Posterior cingulate gyrus (tissue), 11 donors: ENCODE data around the gene FBXO46.
A peak's percentile ranks its signal among the peaks of the same experiment; 100 is the strongest.
"Not testable (repeated sequence)": the region's sequence is repeated elsewhere in the genome, so short reads cannot be mapped to it uniquely, and the experiment has no call there.

ENCODE experiments used
- DNase-seq, 10 donors: peaks; one replicate each; pipeline versions ENCODE4 v3.0.0 to v3.0.0-alpha.2; 2020 to 2021; ENCODE audit warnings: mixed read lengths in 3 of 10
- intact Hi-C: fragments of 100-400 bp; cut with DNase I; formaldehyde crosslinking; loops from one replicate; pipeline ENCODE4 v1.15.1; 2023

Gene FBXO46

DNA sequence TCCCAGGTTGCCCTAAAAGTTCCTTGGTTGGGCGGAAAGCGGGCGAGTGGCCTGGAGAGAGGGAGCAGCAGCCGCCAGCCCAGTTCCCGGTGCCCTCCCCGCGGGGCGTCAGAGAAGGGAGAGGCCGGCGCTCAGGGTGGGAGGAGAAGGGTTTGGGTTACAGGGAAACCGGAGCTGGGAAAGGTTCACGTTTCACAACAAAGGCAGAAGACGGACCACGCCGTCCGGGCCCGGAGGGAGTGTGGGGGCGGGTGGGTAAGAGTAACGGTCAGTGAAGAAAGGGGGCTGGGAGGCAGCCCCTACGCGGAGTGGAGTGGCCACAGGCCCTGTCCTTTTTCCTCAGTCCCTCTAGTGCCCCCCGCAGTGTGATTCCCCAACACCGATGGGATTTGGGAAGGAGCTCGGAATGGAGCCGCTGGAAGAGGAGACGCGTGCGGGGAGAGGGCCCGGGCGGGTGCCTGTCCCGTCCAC is 36.7 kb upstream of the FBXO46 start:
- DNase-seq: no peak
- intact Hi-C loops: loop anchor here (5.0 kb wide), 1 partner anchor 35 kb away; the partner anchor contains the start of genes FBXO46 and MEIOSIN

DNA sequence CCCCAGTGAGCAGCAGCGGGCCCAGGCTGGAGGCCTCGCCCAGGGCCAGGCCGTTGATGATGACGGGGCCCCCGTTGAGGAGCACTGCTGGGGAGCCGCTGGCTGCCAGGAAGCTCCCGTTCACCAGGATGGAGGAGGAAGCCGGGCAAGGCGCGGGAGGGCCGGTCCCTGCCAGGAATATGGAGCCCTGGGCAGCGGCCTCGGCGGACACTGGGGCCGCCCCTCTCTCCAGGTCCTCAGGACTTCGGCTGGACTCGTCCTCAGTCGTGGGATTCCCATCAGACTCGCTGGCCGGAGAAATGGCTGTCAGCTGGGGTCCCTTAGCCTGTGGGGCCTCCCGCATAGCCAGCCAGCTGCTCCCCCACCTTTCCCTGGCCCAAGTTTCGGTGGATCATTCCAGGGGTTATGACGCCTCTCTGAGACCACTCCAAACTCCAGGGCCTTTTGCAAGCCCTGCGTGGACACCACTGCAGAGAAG is 36.2 kb upstream of the FBXO46 start:
- intact Hi-C loops: loop anchor here (5.0 kb wide), 1 partner anchor 35 kb away; the partner anchor contains the start of genes FBXO46 and MEIOSIN
- no peak for DNase-seq

DNA sequence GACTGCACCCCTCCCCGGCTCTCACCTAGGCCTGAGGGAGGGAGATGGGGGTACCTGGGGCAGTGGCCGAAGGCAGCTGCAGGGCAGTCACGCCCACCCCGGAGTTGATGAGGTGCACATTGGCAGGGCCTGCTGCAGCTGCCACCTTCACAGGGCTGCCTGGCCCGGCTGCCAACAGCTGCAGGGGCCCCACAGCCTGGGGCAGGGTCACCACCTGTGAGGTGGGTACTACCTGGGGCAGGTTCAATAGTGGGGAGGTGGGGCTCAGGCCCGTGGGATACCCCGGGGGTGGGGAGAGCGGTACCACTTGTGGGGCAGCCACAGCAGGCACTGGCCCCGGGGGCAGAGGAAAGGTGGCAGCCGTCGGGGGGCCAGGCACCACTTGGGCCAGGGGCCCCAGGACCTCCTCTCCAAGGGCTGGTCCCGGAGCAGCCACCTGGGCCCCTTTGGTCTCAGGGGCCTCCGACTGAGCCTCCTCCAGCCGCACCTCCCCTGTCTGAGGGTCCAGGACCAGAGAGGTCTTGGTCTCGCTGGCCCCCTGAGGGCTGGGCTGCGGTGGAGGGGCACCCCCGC is 35.7 kb upstream of the FBXO46 start:
- DNase-seq: peak in 1 of 10 donors; percentile 82
- intact Hi-C loops: loop anchor here (5.0 kb wide), 1 partner anchor 34 kb away; the partner anchor contains the start of genes FBXO46 and MEIOSIN

DNA sequence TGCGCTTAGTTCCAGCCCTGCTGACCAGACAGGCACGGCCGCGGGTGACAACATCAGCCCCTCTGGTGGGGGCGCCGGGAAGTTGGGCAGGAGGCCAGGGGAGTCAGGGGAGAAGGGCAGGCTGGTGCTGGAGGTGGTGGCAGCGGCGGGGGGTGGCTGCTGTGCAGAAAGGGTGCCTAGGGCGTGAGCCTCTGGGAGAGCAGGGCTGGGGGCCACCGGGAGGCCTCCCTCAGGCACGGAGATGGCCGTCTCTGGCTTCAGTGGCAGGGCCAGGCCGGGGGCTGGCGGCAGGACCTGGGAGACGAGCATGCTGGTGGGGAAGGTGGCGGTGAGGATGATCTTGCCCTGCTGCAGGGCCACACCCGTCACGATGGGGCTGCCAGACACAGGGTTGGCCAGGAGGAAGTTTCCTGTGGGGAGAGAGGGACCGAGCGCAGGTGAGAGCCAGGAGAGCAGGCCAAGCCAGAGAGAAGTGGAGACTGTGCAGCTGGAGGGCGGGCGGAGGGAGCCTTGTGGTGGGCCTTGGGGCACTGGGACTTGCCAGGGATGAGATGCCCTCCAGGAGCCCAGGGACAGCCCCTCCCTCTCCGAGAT is 35.1 kb upstream of the FBXO46 start:
- no peak for DNase-seq
- intact Hi-C loops: loop anchor here (2.0 to 5.0 kb wide), 2 partner anchors 33 to 67 kb away; partner anchors contain the start of genes FBXO46 and MEIOSIN

DNA sequence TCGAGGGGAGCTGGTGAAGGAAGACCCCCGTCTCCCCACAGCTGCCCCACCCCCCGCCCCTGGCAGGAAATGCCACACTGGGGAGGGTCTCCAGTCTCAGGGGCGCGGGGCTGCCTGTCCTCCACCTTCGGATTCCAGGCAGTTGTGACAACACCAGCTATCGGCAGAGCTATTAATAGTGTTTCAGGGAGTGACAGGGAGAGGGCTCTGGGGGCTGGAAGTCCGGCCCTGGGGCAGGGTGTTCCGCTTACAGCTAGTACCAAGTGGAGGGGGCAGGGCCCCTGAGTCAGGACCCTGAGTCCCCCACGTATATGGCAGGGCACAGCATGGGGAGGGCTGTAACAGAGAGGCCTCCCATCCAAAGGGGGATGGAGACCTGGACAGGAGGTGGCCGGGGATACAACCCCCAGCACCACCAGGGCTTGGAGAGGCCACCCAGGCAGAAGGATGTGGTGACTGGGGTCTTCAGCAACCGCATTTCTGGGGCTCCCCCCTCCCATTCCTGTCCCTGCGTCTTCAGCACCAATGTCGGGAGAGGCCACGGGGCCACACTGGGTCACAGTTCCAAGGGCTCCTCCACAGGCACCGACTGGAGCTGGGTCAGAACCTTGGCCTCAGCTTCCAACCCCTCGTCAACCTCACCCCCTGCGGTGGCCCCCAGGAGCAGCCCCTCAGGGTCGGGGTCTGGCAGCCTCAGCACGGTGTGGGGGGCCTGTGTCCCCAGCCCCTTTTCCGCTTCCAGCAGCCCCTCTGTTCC is 34.4 kb upstream of the FBXO46 start:
- intact Hi-C loops: loop anchor here (2.0 to 5.0 kb wide), 2 partner anchors 33 to 66 kb away; partner anchors contain the start of genes FBXO46 and MEIOSIN
- DNase-seq: no peak

DNA sequence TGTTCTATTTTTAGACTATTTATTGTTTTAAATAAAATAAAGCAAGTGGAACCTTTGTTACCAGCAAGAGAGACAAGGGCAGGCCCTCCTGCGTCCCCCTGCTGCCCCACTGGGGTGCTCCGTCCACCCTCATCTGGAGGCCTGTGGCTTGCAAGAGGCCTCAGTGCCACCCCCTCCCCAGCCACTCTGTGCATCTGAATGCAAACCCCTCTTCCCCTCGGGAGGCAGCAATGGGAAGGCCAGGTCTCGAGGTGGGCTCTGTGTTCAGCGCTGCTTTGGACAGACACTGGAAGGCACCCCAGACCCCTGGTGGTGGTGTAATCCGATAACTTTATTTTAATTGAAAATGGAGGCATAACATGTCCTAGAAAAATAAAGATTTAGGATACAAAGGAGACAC is 33.8 kb upstream of the FBXO46 start:
- DNase-seq: no peak
- intact Hi-C loops: loop anchor here (2.0 kb wide), 1 partner anchor 66 kb away; no protein-coding TSS in a partner anchor

DNA sequence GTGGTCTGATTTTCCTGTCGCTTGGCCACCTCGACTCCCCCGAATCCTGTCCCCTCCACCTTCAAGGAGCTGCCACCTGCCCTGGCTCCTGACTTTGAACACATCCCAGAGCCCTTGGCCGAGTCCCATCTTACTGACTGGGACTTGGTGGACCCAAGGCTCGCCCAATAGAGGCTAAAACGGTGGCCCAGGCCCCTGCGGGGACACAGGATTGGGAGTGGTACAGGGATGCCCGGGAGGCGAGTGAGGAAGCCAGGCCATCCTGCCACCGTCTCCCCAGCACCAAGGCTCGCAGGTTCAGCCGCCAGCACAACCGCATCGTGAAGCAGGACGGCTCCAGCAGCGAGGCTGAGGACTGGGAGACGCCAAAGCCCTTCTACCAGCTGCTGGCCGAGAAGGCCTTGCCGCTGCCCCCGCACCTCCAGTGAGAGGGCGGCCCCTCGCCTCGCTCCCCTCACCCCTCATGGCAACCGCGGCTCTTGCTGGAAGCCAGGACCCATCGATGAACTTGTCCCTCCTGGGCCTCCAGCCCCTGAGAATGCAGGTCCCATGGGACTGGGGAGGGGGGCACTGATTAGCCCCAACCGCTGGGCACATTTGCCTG is 33.1 kb upstream of the FBXO46 start:
- no peak for DNase-seq
- intact Hi-C loops: loop anchor here (2.0 kb wide), 1 partner anchor 65 kb away; no protein-coding TSS in a partner anchor

DNA sequence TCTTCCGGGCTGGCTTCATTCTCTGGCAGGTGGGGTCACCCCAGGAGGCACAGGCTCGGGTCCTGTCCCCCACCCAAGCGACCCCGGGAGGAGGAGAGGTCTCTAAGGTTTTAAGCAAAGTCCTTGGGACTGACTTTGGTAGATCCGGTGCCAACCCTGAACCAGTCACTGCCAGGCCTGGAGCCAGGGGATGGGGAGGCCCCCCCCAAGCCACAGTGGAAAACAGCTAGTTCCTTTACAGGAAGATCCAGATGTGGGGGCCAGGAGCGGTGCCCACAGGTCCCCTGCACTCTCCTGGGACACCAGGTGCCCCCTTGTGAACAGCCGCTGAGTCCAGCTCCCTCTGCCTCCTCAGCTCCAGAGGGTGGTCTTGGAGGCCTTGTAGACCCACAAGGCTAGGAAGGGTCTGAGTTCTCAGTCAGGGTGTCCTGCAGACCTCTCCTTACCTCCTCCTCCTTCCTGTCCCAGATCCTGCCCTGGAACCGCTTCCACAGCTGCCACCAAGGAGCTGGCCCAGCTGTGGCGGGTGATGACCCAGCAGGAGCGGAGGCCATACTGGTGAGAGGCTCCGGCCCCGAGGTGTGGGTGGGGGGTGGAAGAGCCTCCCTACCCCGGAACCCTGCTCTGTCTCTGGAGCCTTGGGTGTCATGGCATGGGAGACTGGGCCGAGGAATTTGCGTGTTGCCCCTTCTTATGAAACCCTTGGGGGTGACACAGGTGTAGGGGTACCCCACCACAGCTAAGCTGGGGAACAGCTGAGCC is 32.4 kb upstream of the FBXO46 start:
- intact Hi-C loops: no loop called here
- DNase-seq: no peak

DNA sequence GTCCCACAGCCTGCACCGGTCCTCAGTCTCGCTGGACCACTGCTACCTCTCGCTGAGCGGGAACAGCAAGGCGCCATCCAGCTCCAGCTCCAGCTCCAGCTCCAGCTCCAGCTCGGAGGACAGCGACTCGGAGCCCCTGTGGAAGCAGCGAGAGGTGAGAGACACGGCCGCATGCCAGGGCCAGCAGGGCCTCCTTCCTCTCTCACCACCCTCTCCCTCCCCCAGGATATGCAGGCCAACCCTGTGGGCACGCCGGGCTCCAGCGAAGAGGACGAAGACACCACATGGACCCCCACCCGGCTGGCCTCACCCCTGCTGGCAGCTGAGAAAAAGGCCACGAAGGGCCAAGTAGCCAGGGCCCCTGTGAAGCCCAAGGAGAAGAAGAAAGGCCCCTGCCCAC is 31.0 kb upstream of the FBXO46 start:
- DNase-seq: peak in 1 of 10 donors; percentile 84
- intact Hi-C loops: no loop called here

DNA sequence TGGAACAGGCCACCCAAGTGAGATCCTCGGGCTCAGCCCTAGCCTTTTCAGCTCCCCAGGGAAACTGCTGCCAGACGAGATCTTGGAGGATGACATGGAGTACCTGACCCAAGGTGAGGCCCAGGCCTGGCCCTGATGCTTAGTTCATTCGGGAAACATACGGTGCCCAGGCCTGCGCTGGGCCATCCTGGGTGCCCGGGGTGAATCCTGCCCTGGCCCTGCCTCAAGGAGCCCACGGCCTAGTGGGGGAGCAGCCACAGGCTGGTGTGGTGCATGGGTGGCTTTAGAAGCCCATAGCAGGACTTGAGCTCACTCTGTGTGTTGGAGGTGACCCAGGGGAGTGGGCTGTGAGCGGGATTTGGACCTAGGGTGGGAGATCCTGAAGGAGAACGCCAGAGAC is 28.2 kb upstream of the FBXO46 start:
- no peak for DNase-seq
- intact Hi-C loops: no loop called here

DNA sequence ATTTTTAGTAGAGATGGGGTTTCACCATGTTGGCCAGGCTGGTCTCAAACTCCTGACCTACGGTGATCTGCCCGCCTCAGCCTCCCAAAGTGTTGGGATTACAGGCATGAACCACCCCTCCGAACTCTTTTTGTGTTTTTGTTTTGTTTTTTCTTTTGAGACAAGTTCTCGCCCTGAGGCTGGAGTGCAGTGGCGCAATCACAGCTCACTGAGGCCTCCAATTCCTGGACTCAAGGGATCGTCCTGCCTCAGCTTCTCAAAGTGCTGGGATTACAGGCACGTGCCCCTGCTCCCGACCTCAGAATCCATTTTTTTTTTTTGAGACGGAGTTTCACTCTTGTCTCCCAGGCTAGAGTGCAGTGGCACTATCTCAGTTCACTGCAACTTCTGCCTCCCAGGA is 27.0 kb upstream of the FBXO46 start:
- intact Hi-C loops: no loop called here
- DNase-seq: no peak

DNA sequence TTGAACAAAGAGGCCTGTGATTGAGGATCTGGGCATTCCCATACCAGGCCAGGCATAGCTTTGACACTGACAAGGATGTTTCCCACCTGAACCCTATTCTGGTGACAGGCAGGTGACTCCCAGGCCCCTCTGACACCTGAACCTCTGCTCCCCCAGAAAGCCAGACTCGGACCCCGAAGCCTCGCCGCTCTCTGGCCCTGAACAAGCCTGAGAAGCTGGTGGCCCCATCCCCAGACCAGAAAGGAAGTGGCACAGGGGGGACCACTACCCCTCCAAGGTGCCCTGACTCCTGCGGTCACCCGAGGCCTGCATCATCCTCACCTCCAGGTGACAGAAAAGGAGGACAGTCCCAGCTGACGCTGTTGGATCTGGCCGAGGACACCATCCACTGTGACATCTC is 23.6 kb upstream of the FBXO46 start:
- DNase-seq: no peak
- intact Hi-C loops: no loop called here

DNA sequence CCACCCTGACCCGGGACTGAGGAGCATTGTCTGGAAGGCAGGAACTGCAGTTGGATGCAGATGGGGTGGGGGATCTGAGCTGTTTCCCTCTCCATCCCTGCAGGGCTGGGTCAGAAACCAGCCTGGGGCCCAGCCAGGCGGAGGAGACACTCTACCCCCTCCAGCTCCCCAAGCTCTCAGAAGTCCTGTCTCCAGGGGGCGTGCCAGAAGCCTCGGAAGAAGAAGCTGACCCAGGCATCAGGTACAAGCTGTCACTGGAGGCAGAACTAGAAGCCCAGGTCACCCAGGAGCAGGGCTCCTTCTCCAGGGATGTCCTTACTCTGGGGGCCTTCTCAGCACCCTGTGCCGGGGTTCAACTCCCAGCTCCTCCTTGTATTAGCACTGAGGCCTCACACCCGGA is 22.9 kb upstream of the FBXO46 start:
- no peak for DNase-seq

DNA sequence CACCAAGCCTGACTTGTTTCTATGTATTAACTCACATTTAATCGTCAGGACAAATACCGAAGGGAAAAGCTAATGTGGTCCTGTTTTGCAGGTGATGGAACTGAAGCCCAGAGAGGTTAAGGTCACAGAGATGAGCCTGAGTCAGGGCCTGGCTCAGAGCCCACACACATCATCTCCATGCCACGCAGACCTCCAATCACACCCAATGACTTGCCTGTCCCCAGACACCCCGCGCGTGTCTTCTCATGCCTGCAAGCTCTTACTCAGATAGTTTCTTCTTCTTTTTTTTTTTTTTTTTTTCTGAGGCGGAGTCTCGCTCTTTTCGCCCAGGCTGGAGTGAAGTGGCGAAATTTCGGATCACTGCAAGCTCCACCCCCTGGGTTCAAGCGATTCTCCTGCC is 21.9 kb upstream of the FBXO46 start:
- DNase-seq: no peak
- intact Hi-C loops: no loop called here

More for the DNA sequence above, 22.9 kb upstream of the FBXO46 start:
- intact Hi-C loops: no loop called here

DNA sequence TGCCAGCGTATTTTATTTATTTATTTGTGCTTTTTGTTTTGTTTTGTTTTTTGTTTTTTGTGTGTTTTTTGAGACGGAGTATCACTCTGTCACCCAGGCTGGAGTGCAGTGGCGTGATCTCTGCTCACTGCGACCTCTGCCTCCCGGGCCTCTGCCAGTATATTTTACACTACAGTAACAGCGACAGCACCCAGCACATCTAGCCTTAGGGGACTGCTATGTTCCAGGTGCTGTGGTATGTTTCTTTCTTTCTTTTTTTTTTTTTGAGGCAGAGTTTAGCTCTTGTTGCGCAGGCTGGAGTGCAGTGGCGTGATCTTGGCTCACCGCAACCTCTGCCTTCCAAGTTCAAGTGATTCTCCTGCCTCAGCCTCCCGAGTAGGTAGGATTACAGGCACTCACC is 20.8 kb upstream of the FBXO46 start:
- DNase-seq, intact Hi-C loops: not testable (repeated sequence)

DNA sequence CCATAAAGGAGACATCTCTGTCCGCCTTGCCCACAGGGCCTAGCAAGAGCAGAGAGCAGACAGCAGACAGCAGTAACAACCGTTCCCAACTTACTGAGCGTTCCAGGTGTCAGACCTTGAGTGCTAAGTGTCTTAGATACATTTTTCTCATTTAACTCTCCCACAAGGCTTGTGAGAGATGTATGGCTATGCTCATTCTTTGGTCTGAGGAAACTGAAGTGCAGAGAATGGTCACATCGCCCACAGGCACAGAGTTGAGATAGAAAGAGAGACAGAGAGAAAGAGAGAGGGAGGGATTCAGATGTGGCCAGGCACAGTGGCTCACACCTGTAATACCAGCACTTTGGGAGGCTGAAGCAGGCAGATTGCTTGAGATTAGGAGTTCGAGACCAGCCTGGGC is 16.8 kb upstream of the FBXO46 start:
- intact Hi-C loops: no loop called here
- no peak for DNase-seq

DNA sequence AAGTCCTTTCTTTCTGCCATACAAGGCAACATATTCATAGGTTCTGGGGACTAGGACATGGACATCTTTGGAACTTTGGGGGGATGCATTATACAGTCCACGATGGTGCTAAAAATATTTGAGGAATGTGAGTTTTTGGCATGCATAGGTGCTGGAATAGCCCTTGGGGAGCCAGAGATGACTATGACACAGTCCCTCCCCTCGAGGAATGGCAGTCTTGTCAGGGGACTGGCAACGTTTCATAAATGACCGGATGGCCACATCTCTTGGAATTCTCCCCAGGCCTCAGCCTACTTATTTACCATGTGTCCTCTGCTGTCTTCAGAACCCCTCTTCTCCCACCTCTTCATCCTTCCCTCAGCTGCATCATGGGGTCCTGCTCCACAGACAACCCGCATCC is 16.2 kb upstream of the FBXO46 start:
- intact Hi-C loops: no loop called here
- DNase-seq: no peak

DNA sequence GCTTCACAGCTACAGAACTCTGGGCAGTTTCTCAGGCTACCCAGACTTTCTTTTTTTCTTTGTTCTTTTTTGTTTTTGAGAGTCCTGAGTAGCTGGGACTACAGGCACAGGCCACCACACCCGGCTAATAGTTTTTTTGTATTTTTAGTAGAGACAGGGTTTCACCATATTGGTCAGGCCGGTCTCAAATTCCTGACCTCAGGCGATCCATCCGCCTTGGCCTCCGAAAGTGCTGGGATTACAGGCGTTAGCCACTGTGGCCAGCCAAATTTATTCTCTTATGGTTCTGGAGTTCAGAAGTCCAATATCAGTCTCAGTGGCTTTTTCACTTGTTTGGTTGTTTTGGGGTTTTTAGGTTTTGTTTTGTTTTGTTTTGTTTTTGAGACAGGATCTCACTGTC is 14.9 kb upstream of the FBXO46 start:
- DNase-seq: no peak

DNA sequence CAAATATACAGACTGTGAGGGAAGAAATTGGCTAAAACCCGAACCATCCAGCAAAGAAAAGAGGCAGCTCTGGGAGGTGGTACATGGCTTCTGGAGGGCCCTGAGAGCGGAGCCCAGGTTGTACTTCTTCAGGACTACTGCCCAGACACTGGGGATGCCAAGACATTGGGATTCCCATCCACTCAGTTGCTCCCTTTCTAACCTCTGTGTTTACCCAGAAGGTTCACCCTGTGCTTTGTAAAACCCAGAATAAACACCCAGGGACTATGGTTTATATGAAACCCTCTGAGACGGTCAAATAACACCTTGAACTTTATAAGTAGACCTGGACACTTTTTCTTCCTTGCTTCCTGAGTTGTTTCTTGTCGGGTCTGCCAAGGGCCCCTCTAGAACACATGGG is 12.3 kb upstream of the FBXO46 start:
- no peak for DNase-seq
- intact Hi-C loops: no loop called here

More for the DNA sequence above, 14.9 kb upstream of the FBXO46 start:
- intact Hi-C loops: no loop called here
